SK-N-SH (cell line): Measurements from ENCODE around the gene TNFSF15. TPM values are rescaled to one million over a fixed set of nuclear protein-coding genes. Genes with fewer than 3 reads are reported as not detected.

Source experiments
- CTCF ChIA-PET: fragments of 300-600, 350-600 bp; formaldehyde crosslinking; extraction: SDS; loops from one replicate; lab custom pipeline; 2021; lab: Yijun Ruan, JAX
- POLR2A ChIA-PET: fragments of 350-600 bp; sonication (Branson Sonifier 250); formaldehyde crosslinking; extraction: SDS; loops from one replicate; lab custom pipeline; 2020; ENCODE audit warnings: antibody characterized with exemption, inconsistent platforms; lab: Yijun Ruan, JAX
- DNase-seq: peaks from one replicate; pipeline ENCODE4 v3.0.0; 2012
- H2AFZ ChIP-seq: fragments of 200-600 bp; sonication (generic); 2 replicates; pipeline ENCODE4 v1.8.1; 2016; ENCODE audit warnings: antibody characterized with exemption, mild to moderate bottlenecking, low read depth
- H3F3A ChIP-seq: fragments of 200-600 bp; sonication (generic); replicated peaks from 2 replicates; pipeline ENCODE3; 2016; ENCODE audit warnings: antibody characterized with exemption, mild to moderate bottlenecking; ENCODE audit not compliant: insufficient read depth
- H3K27ac ChIP-seq, 2 experiments: fragments of 200-500 bp in 1 of 2; fragments of 200-600 bp in 1 of 2; sonication (Bioruptor generic) in 1 of 2; sonication (generic), shearing (Covaris generic) in 1 of 2; 2 replicates each; pipeline versions ENCODE4 v1.5.1 to v1.6.1; 2014 to 2016; ENCODE audit warnings: low read depth in 2 of 2, inconsistent platforms in 1 of 2, low read length in 1 of 2, mild to moderate bottlenecking in 1 of 2, mixed read lengths in 1 of 2
- H3K27me3 ChIP-seq: fragments of 200-600 bp; sonication (generic), shearing (Covaris generic); 2 replicates; pipeline ENCODE4 v1.6.1; 2016; ENCODE audit warnings: mixed run types; ENCODE audit not compliant: insufficient read depth
- H3K36me3 ChIP-seq, 2 experiments: fragments of 200-500 bp in 1 of 2; fragments of 200-600 bp in 1 of 2; sonication (Bioruptor generic) in 1 of 2; sonication (generic) in 1 of 2; replicated peaks in 1 of 2; 2 replicates each; pipeline versions ENCODE3 to v1.5.1; 2014 to 2016; ENCODE audit warnings: low read length in 1 of 2, mild to moderate bottlenecking in 1 of 2; ENCODE audit not compliant: insufficient read depth in 2 of 2, control insufficient read depth in 1 of 2
- H3K4me1 ChIP-seq, 2 experiments: fragments of 200-500 bp in 1 of 2; fragments of 200-600 bp in 1 of 2; sonication (Bioruptor generic) in 1 of 2; sonication (generic), shearing (Covaris generic) in 1 of 2; 2 replicates each; pipeline versions ENCODE4 v1.5.1 to v1.6.1; 2014 to 2016; ENCODE audit warnings: low read depth in 1 of 2, low read length in 1 of 2, mixed run types in 1 of 2; ENCODE audit not compliant: insufficient read depth in 2 of 2, control insufficient read depth in 1 of 2
- H3K4me2 ChIP-seq: fragments of 200-600 bp; sonication (generic), shearing (Covaris generic); 2 replicates; pipeline ENCODE4 v1.6.1; 2017; ENCODE audit warnings: mixed run types
- H3K4me3 ChIP-seq, 2 experiments: fragments of 200-500 bp in 1 of 2; fragments of 200-600 bp in 1 of 2; sonication (Bioruptor generic) in 1 of 2; sonication (generic), shearing (Covaris generic) in 1 of 2; 2 replicates each; pipeline versions ENCODE4 v1.5.1 to v1.8.1; 2014 to 2016; ENCODE audit warnings: low read depth in 2 of 2, inconsistent platforms in 1 of 2, low read length in 1 of 2, mild to moderate bottlenecking in 1 of 2, mixed read lengths in 1 of 2, moderate library complexity in 1 of 2
- H3K79me2 ChIP-seq: fragments of 200-600 bp; sonication (generic); 2 replicates; pipeline ENCODE4 v1.8.1; 2017; ENCODE audit warnings: mild to moderate bottlenecking; ENCODE audit not compliant: insufficient read depth
- H3K9ac ChIP-seq: fragments of 200-600 bp; sonication (generic); 2 replicates; pipeline ENCODE4 v1.6.1; 2017; ENCODE audit warnings: mixed run types
- H3K9me2 ChIP-seq: fragments of 200-600 bp; sonication (generic); 2 replicates; pipeline ENCODE4 v1.6.1; 2017; ENCODE audit warnings: mixed run types
- H3K9me3 ChIP-seq: fragments of 200-600 bp; sonication (generic); 2 replicates; pipeline ENCODE4 v1.6.1; 2017; ENCODE audit warnings: mixed run types, mild to moderate bottlenecking, moderate library complexity
- H4K20me1 ChIP-seq: fragments of 200-600 bp; sonication (generic); 2 replicates; pipeline ENCODE4 v1.6.1; 2017; ENCODE audit warnings: mild to moderate bottlenecking, mixed run types; ENCODE audit not compliant: insufficient read depth
- CHD2 ChIP-seq: fragments of 150-350 bp; IDR thresholded peaks from 2 replicates; pipeline ENCODE4 v1.6.1; 2018; ENCODE audit warnings: low read length; ENCODE audit not compliant: partially characterized antibody
- CTCF ChIP-seq: fragments of 200-600 bp; sonication (generic); IDR thresholded peaks from 2 replicates; pipeline ENCODE4 v1.6.1; 2017; ENCODE audit warnings: antibody characterized with exemption, mild to moderate bottlenecking, moderate library complexity
- FOXJ3 ChIP-seq: sonication (generic); formaldehyde crosslinking; IDR thresholded peaks from 2 replicates; pipeline ENCODE4 v1.5.1; 2020; ENCODE audit warnings: mild to moderate bottlenecking, missing genetic modification reagents
- MEF2A ChIP-seq: IDR thresholded peaks from 2 replicates; pipeline ENCODE4 v1.4.0; 2012; ENCODE audit warnings: low read depth, borderline replicate concordance
- NFIC ChIP-seq: IDR thresholded peaks from 2 replicates; pipeline ENCODE4 v1.4.0; 2012; ENCODE audit warnings: borderline replicate concordance
- PBX3 ChIP-seq: IDR thresholded peaks from 2 replicates; pipeline ENCODE4; 2012
- RAD21 ChIP-seq: IDR thresholded peaks from 2 replicates; pipeline ENCODE4 v1.6.1; 2012; ENCODE audit warnings: mild to moderate bottlenecking, low read length
- RCOR1 ChIP-seq: fragments of 150-350 bp; IDR thresholded peaks from 2 replicates; pipeline ENCODE4 v1.6.1; 2017; ENCODE audit warnings: antibody characterized with exemption, low read length
- REST ChIP-seq: IDR thresholded peaks from 2 replicates; pipeline ENCODE4 v1.6.1; 2012; ENCODE audit warnings: mild to moderate bottlenecking, low read depth, low read length, moderate library complexity
- RFX5 ChIP-seq: IDR thresholded peaks from 2 replicates; pipeline ENCODE4 v1.6.1; 2012; ENCODE audit warnings: mild to moderate bottlenecking, improper control_type of control experiment, low read length
- SMC3 ChIP-seq: IDR thresholded peaks from 2 replicates; pipeline ENCODE4 v1.6.1; 2012; ENCODE audit warnings: low read depth, low read length, improper control_type of control experiment
- TEAD4 ChIP-seq: IDR thresholded peaks from 2 replicates; pipeline ENCODE4 v1.4.0; 2012; ENCODE audit warnings: mild to moderate bottlenecking, borderline replicate concordance; ENCODE audit not compliant: insufficient read depth
- ZBTB33 ChIP-seq: IDR thresholded peaks from 2 replicates; pipeline ENCODE4 v1.4.0; 2012; ENCODE audit warnings: low read depth, borderline replicate concordance
- WGBS: methylation state at CpG from one replicate; pipeline ENCODE4 v1.1.6; 2017; ENCODE audit warnings: low lambda C conversion rate; 5-methylcytosine and 5-hydroxymethylcytosine counted together
- polyA plus RNA-seq, 3 experiments: library from polyadenylated mRNA; depleted of rRNA; stranded (reverse); fragments of >200 nt; gene quantifications; 2 replicates each; pipeline ENCODE4 v1.2.3, GENCODE V29; 2012

The TNFSF15 gene
- polyA plus RNA-seq, 1 of the 3 experiments (the other 2 are of a cell fraction): 0.64 TPM

GRCh38 chr9:114754581-114754980, 51.3 kb downstream of the TNFSF15 start:
- no peaks in the 10 kb centered on the region for H3K9me3 ChIP-seq
- H3K4me2 ChIP-seq: no peak overlapping the region
- no peak overlapping the region for H3K9ac ChIP-seq
- no peaks in the 10 kb centered on the region for H4K20me1 ChIP-seq
- WGBS: 46% methylated on average over 3 of the region's 3 CpGs
- H3K36me3 ChIP-seq: no peaks in the 10 kb centered on the region
- no peak for DNase-seq
- no peak overlapping the region for H3K4me3 ChIP-seq
- H3K4me1 ChIP-seq: no peaks in the 10 kb centered on the region
- TF ChIP-seq RCOR1 (no peak), NFIC (no peak), REST (no peak), RFX5 (no peak), SMC3 (no peak), FOXJ3 (CRISPR knock-in tag) (no peak), ZBTB33 (no peak), TEAD4 (no peak), CHD2 (no peak), CTCF (no peak), PBX3 (no peak), RAD21 (no peak), MEF2A (no peak)
- peaks cover 4% of the 10 kb centered on the region for H3F3A ChIP-seq
- no peaks in the 10 kb centered on the region for H3K9me2 ChIP-seq
- no peak overlapping the region for H2AFZ ChIP-seq
- no peaks in the 10 kb centered on the region for H3K27me3 ChIP-seq
- POLR2A ChIA-PET: no interaction called here
- no peaks in the 10 kb centered on the region for H3K79me2 ChIP-seq
- CTCF ChIA-PET: interaction anchor here (0.7 to 1.6 kb wide), 5 partner anchors 15 to 156 kb away, joined by 3 to 5 read pairs (median 3); no protein-coding TSS in a partner anchor
- H3K27ac ChIP-seq: no peak overlapping the region
